GM18505 (cell line): ENCODE measurements around the gene ASAP3.

Experiments
- ATAC-seq: cut with Tn5 transposase; IDR thresholded peaks from one replicate; pipeline ENCODE4 v1.9.1; 2021; ENCODE audit not compliant: unreplicated experiment
- POLR2A ChIP-seq: IDR thresholded peaks from 4 replicates; pipeline ENCODE4 v1.6.1; 2011; ENCODE audit warnings: borderline replicate concordance; ENCODE audit not compliant: insufficient read depth, insufficient read length; ENCODE audit errors: extremely low read depth

The ASAP3 gene

GRCh38 chr1:23437355-23437664, 46.7 kb downstream of the ASAP3 start:
- TF ChIP-seq POLR2A = no peak
- ATAC-seq = no peak

GRCh38 chr1:23436520-23437354, 47.2 kb downstream of the ASAP3 start:
- no peak for ATAC-seq
- no peak for TF ChIP-seq POLR2A

GRCh38 chr1:23434260-23434775, 49.7 kb downstream of the ASAP3 start:
- no peak for TF ChIP-seq POLR2A
- ATAC-seq = no peak

DNA sequence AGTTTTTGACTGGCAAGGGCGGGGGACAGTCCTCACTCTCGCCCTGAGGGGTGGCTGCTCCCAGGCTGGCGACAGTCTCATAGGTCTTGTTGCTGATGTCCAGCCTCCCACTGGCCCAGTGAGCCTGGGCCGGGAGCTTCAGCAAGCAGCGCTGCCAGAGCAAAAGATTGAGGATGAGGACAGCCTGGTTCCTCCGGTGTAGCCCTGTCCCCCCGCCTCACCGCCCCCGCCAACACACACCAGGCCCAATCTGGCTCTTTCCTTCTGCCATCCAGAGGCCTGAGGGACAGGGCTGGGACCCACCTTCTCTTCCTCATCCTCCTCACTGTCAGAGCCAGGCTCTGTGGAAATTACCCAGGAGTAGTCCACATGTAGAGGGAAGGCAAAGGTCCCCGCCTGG, 50.9 kb downstream of the ASAP3 start:
- TF ChIP-seq POLR2A = no peak
- ATAC-seq = no peak

DNA sequence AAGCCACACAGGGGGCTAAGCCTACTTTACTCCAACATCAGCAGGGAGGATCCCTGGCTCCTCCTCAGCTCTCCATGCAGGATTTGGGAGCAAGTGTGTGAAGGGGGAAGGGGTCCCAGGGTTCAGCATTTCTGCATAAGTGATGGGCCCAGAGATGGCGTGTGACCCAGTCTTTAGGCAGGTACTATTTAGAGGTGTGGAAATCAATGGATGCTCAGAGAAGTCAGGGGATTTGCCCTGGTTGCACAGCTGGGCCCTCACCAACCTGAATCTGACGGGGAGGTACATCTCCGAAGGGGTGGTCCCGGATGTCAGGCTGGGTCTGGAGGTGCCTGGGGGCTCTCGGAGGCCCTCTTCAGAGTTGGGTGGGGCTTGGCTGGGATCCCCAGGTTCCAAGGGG, 52.5 kb downstream of the ASAP3 start:
- ATAC-seq = no peak
- no peak for TF ChIP-seq POLR2A

GRCh38 chr1:23430803-23431202, 53.2 kb downstream of the ASAP3 start:
- ATAC-seq = no peak
- no peak for TF ChIP-seq POLR2A

GRCh38 chr1:23428136-23428905, 55.7 kb downstream of the ASAP3 start:
- ATAC-seq = no peak
- TF ChIP-seq POLR2A = no peak

DNA sequence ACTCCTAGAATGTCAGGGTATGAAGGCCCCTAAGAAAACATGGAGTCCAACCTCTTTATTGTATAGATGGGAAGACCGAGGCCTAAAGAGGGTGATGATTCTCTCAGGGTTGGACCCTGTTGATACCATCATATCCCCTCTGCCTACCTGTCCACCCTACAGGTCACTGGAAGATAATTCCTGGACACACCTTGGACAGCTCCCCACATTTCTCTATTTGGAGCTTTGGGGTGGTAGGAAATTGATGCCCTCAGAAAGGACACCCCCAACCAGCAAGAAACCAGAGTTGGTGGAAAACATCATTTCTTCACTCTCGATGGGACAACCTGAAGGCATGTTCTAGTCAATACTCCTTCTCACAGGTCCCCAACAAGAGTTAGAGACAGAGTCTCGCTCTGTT, 56.4 kb downstream of the ASAP3 start:
- no peak for ATAC-seq
- no peak for TF ChIP-seq POLR2A

GRCh38 chr1:23426828-23427227, 57.2 kb downstream of the ASAP3 start:
- no peak for TF ChIP-seq POLR2A
- ATAC-seq = no peak

- ATAC-seq = no peak
Measured at GRCh38 chr1:23425193-23425494, 58.8 kb downstream of the ASAP3 start.

GRCh38 chr1:23424293-23425192, 59.4 kb downstream of the ASAP3 start, which contains the start of gene TCEA3:
TSS of gene TCEA3 (minus strand) at chr1:23424748. CDS start at chr1:23424633, 115 bp downstream.
- ATAC-seq = no peak

More at GRCh38 chr1:23425193-23425494, 58.8 kb downstream of the ASAP3 start:
- TF ChIP-seq POLR2A = no peak

DNA sequence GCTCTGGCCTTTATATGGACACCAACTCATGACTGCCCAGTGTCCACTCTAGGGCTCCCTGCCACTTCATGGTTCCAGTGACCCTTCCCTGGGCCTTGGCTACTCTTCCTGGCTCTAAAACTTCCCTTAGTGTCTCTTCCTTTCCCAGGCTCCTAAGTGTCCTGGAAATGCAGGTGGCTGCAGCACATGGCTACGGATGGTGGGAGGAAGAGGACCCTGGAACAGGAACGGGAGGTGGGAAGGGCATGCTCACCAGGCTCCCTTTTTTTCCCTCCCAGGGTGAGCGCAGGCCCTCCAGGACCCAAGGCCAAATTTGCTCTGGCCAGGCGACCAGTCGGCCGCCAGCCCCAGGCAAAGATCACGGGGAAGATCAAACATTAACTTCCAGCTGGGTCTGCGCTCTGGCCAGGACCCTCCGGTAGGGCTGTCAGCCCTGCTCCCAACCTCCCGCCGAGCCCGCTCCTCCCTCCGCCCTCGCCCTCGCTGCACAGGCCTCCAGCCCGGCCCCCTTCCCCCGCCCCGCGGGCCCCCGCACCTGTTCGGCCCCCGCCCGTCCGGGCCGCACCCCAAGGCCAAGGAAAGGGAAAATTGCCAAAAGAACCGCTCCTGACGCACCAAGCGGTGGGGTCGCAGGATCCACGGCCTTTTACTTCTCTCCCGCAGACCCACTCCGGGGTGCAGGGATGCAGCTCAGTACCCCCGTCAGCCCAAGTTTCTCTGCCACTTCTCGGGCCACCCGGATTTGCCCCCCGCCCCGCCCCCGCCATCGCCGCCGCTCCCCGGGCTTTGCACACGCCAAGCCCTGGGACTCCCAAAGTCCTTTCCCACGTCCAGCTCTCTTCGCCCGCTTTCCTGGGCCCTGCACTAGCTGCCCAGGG, 60.3 kb downstream of the ASAP3 start:
- no peak for ATAC-seq
- TF ChIP-seq POLR2A = no peak

More at GRCh38 chr1:23424293-23425192, 59.4 kb downstream of the ASAP3 start, which contains the start of gene TCEA3:
- no peak for TF ChIP-seq POLR2A

DNA sequence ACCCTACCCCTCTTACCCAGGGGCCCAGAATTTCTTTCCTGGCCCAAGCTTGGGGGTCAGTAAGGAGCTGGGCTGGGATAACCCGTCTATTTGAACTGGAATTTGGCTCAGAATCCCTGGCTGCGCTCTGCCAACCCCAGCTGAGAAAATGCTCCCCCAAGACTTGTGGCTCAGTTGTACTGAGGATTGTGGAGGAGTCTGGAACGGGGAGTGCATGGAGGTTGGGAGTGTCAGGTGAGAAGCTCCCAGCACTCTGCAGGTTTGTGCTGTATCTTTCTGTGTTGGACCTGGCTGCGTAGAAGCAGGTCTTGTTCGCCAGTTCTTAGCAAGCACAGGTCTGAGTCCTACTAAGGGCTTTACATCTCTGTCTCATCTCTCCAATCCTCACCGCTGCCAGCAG, 61.0 kb downstream of the ASAP3 start:
- no peak for TF ChIP-seq POLR2A
- ATAC-seq = no peak
